ENCODE results near the gene SLC22A25.
"Not testable (repeated sequence)": the region's sequence is repeated elsewhere in the genome, so short reads cannot be mapped to it uniquely, and the experiment has no call there.

The SLC22A25 gene

DNA sequence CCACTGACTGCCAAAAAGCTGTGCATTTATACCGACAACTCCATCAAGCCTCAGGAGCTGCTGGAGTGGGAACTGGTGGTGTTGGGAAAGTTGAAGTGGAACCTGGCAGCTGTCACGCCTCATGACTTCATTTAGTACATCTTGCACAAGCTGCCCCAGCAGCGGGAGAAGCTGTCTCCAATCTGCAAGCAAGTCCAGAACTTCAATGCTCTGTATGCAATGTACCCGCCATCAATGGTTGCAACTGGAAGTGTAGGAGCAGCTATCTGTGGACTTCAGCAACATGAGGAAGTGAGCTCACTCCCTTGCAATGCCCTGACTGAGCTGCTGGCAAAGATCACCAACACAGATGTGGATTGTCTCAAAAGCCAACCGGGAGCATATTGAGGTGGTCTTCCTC, at the start of gene SLC22A25:
TSS of gene SLC22A25 (minus strand) at position 67 of the 400 bp plus-strand sequence. CDS start 13,947 bp downstream, outside the sequence.
- no peak for DNase-seq

- no peak for DNase-seq
Measured at GRCh38 chr11:63290285-63290684, 46.9 kb upstream of the SLC22A25 start.

DNA sequence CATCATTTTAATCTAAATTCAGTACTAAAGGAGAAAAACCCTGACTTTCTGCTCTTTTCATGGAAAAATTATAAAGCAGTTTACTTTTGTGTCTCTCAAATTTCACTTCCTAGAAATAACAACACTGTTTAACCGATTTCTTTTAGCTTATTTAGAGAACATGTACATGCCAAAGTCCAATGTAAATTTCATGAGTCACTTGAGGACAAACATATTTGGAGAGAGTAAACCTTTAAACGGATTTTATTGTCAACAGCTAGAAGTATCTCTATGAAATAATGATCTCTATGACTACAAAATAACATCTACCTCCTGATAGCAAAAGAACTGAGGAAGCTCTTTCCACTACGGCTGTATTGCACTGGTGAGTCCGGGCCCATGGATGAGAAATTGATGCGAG, 46.3 kb upstream of the SLC22A25 start:
- DNase-seq, result no peak

- DNase-seq, result no peak
Measured at GRCh38 chr11:63282579-63282978, 39.2 kb upstream of the SLC22A25 start.

DNA sequence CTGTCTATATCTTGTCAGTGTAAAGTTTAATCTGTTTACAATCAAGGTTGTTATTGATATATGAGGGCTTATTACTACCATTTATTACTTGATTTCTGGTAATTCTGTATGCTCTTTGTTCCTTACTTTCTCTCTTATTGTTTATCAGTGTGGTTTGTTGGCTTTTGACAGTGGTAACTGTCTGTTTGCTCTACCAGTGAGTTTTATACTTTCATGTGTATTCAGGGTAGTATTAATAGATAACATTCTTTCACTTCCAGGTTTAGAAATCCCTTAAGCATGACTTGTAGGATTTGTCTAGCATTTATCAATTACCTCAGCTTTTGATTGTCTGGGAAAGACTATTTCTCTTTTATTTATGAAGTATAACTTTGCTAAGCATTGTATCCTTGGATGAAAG, 37.5 kb upstream of the SLC22A25 start:
- no peak for DNase-seq

DNA sequence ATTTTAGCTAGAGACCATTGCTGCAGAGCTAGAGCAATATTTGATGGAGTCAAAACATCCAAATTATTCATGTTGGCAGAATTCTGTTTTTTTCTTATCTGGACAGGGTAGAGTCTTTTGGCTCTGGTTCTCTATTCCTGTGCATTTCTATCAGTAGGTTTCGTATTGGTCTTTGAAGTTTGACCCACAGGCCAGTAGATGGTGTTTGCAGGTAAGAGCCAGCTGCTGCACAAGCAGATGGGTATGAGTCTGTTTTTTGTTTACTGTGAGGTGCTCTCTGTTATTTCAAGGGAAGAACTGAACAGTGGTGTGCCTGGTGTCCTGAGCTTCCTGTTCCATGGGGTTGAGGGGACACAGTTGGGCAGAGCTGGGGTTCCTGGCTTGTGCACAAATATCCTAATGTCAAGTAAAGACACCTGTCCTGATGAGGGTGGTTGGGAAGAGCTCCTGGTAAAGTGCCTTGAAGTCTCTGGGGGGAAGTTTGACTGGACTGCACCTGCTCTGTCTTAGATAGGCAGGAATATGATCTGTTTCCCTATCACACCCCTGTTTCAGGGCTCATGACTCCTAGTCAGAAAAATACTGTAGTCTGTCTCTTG, 34.0 kb upstream of the SLC22A25 start:
- no peak for DNase-seq

DNA sequence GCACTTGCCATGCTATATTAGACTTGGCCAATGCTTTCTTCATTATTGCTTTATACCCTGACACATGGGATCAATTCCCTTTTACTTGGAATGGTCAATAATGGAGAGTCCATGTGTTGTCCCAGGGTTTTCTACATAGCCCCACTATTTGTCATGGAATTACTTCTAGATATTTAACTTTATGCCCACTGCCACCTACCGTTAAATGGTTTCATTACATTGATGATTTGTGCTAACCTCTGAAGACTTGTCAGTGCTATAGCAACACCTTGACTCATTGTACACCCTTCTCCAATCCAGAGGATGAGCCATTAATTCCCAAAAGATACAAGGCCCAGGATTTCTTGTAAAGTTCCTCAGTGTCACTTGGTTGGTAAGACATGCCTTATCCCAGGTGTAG, 31.4 kb upstream of the SLC22A25 start:
- DNase-seq, result no peak

GRCh38 chr11:63273685-63274084, 30.3 kb upstream of the SLC22A25 start:
- no peak for DNase-seq

GRCh38 chr11:63262547-63262946, 19.1 kb upstream of the SLC22A25 start:
- DNase-seq, result no peak

- no peak for DNase-seq
Measured at GRCh38 chr11:63251312-63251711, 7.9 kb upstream of the SLC22A25 start.

DNA sequence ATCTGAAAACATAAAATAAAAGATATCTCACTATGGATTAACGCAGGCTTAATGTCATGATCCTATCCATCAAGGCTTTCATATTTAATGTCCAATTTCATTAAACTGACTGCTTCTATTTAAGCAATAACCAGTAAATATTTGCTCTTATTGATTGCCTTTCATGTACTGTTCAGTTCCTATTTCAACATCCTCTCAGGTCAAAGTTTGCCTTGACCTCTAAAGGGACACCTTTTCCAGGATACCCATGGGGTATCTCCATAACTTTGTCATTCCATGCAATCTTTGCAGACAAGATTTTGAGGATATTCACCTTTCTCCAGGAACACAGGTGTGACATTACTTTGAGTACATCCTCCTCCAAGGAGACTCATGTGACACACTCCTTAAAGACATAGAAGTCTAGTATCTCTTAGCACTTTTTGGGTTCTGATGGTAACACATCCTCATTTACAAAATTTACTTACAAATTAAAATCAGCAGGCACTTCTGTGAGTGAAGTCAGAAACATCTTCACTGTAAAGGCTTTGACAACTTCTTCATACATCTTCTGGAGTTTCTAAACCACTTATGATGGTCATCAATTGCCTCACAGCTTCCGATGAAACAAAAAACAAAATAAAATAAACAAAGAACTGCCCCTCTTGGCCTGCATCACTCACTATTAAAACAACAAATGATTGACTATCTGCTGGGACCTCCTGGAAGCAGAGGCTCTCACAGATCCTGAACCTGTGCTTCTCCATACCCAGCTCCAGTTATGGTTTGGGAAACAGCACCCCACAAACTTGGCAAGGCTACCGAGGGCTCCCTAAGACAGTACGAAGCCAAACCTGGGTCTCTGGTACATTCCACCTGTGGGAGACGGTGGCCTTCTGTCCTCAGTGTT, 7.0 kb upstream of the SLC22A25 start:
- no peak for DNase-seq

GRCh38 chr11:63248966-63249365, 5.6 kb upstream of the SLC22A25 start:
- DNase-seq, result no peak

DNA sequence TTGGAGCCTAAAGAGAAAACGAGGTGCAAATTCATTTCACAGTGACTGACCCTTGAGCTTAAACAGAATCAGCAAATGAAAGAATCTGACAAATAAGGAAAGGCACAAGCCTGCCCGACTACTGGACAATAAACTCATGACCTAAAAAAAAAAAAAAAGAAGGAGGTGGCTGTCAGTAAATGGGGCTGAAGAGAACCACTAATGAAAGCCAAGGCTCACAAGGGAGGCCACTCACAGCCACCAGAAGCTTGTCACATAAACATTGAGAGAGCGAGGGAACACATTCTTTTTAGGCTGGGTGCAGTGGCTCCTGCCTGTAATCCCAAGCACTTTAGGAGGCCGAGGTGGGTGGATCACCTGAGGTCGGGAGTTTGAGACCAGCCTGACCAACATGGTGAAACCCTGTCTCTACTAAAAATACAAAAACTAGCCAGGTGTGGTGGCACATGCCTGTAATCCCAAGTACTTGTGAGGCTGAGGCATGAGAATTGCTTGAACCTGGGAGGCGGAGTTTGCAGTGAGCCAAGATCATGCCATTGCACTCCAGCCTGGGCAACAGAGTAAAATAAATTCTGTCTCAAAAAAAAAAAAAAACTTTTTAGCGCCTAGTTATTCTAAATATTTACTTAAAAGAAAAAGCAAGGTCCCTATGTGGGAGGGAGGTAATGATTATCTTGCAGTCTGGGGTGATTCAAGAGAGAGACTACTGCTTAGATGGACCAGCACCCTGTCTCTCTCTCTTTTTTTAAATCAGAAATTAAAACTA, 4.0 kb upstream of the SLC22A25 start:
- DNase-seq, result not testable (repeated sequence)

DNA sequence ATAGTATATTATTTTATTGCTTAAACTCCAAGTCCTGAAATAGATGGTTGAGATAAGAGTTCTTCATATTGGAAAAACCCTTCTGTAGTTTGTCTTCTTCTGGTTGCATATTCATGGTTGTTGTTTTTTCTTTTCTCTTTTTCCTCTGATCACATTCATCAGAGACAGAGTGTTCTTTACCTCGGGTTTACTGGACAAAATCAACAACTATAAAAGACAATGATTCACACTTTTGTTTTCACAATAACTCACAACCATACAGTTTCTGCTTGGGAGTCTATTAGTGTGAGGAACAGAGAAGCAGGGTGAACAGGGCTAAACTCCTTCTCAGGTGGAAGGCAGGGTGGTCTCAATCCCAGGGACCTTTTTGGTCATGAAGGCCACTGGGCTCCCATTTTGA, 2.6 kb upstream of the SLC22A25 start:
- DNase-seq, result no peak

- no peak for DNase-seq
Measured at GRCh38 chr11:63244862-63245261, 1.5 kb upstream of the SLC22A25 start.

- no peak for DNase-seq
Measured at GRCh38 chr11:63242089-63242781, 1.2 kb downstream of the SLC22A25 start.

DNA sequence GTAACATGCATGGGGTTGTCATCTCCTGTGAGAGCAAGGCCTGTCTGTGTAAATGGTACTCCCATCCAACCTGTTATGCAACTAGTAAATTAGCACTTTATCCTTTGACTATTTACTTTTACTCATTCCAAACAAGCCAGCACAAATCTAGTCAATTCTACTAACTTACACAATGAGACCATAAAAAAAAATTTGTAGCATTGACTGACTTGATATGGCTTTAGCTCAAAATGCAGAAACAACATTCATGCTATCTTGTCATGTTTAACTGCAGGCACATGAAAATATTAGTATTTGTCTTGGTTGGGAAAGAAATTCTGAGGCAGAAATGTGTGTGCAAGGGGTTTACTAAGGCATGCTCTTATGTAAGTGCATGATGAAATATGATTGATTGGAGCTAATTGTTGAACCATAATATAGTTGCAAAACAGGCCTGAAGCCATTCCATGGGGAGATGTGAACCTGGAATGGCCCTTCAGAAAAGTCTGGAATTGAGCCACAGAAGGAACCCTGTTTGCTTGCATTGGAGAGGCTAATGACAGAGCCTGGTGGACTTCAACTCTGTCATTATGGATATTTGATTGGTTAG, 2.5 kb downstream of the SLC22A25 start:
- DNase-seq, result no peak

DNA sequence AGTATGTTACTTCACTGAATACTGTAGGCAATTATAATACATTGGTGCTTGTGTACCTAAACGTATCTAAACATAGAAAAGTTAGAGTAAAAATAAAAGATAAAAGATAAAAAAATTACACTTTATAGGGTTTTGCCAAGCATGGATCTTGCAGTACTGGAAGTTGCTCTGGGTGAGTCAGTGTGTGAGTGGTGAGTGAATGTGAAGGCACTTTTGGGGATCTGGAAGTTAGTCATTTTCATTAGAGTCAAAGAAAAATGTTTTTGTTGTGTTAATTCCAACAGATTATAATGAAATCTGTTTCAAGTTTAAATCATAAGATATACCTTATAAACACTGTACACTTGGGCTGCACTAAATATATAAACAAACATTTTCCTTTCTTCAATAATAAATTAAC, 3.3 kb downstream of the SLC22A25 start:
- no peak for DNase-seq

- no peak for DNase-seq
Measured at GRCh38 chr11:63239254-63239653, 4.1 kb downstream of the SLC22A25 start.

GRCh38 chr11:63237413-63237812, 6.0 kb downstream of the SLC22A25 start:
- DNase-seq, result no peak

- DNase-seq, result not testable (repeated sequence)
Measured at GRCh38 chr11:63235471-63236461, 7.6 kb downstream of the SLC22A25 start.
